LoVo (cell line): Measurements from ENCODE around the gene NCAM1.
"Not testable (repeated sequence)": the region's sequence is repeated elsewhere in the genome, so short reads cannot be mapped to it uniquely, and the experiment has no call there.

Experiments used
- DNase-seq: peaks from one replicate; pipeline ENCODE4 v3.0.0-alpha.2; 2016; ENCODE audit warnings: low spot score

Gene NCAM1

DNA sequence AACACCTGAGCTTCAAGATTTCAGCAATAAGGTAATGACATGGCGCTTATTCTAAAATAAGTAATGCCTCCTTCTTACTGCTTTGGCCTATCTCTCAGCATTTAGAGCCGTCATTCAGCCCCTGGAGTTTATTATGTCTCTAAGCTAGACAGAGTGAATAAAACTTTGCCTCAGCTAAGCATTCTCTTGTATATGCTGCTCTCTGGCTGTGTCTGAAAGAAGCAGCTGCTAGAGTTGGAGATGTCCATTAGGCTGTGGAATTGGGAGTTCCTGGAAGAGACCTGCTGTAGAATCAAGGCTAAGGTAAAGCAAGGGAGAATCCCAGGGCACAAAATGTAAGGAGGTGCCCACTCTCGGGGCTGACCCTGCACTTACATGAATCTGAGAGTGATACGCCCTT is 317.7 kb downstream of the NCAM1 start:
- DNase-seq = no peak

GRCh38 chr11:113279591-113279990 is 318.4 kb downstream of the NCAM1 start:
- DNase-seq = no peak

DNA sequence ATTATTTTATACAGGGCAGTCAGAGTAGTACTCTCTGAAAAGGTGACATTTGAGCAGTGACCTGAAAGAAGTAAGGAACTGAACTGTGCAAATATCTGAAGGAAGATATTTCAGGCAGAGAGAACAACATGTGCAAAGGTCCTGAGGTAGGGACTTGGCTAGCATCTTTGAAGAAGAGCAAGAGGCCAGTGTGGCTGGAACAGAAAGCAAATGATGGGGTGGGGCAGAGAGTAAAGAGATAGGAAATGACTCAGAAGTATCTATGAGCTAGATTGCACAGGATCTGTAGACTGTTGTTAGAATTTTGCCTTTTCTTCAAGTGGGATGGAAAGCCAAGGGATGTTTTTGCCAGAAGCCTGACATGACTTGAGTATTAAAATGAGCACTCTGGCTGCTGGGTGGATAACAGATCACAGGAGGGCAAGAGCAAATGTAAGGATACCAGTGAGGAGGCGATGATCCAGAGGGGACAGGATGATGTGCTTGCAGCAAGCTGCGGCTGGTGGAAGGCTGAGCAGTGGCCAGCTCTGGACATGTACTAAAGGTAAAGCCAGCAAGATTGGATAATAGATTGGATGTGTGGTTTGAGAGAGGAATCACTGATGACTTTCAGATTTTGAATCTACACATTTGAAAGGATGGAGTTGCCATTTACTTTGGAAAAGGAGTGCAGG is 320.0 kb downstream of the NCAM1 start:
- no peak for DNase-seq

DNA sequence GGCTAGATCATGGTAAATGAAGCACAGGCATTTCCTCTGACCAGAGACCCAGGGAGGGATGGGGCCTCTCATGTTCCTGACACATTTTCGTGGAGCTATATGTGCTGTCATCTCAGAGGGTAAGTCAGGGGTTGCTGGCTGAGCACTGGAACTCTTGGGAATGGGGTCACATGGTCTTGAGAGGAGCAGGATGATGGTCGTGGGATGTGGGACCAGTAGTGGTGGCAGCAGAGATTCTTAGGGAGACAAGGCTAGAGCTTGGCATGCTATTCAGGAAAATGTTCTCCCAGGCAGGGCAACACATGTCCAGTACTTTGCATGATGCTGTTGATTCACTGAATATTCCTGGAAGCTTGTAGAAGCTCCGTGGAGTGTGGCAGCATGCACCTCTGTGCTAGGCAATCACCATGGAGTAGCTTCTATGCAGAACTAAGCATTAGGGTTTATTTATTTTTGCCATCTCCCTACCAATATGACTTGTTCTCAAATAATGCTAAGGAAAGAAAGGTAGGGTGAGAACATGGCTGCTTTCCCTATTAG is 321.7 kb downstream of the NCAM1 start:
- no peak for DNase-seq

- DNase-seq = no peak
Measured at GRCh38 chr11:113283881-113284280, 322.7 kb downstream of the NCAM1 start.

GRCh38 chr11:113286009-113286408 is 324.8 kb downstream of the NCAM1 start:
- no peak for DNase-seq

- DNase-seq = no peak
Measured at GRCh38 chr11:113286509-113287497, 325.6 kb downstream of the NCAM1 start.

DNA sequence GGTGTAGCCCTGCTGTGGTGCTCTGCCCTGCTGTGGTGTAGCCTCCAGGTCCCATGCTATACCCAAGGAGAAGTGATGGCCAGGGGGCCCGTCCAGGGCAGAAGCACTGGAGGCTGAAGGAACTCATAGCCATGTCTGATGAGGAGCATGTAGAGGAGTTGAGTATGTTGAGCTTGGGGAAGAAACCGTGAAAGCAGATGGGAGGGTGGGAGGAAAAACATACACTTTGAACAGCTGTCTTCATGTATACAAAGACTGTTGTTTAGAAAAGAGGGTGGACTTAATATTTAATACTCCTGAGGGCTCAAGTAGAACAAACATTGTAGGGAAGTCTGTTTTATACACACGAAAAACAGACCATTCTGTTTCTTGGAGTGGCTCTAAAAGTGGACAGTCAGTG is 326.6 kb downstream of the NCAM1 start:
- no peak for DNase-seq

- no peak for DNase-seq
Measured at GRCh38 chr11:113288286-113288863, 327.2 kb downstream of the NCAM1 start.

DNA sequence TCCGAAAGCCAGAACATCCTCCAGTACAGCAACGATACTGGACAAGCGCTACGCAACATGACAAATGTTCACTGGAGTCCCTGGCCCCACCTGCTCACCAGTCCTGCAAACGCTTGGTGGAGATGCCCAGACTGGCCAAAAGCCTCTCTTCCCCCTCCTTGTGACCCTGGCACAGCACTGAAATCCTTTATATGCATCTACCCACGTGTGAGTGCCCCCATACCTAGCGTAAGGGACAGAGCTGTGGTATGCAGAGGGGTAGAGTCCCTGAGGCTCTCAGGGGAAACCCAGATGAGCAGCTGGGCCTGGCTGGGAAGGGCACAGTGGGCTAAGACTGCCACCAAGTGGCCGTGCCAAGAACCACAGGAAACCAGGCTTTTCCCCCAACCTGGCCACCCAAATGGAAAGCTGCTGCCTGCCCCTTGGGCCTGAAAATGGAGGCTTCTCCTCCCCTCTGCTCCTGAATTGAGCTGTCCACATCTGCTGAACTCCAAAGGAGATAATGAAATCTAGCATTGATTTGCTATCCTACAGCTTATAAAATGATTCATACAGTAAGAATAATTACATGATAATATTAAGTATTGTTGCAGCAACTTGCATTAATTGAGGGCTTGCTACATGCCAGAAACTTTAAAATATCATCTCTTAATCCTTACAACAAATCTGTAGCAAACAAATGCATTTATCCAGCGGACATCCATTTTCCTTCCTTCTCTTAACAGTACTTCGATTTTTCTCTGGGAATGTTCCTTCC is 328.4 kb downstream of the NCAM1 start:
- DNase-seq = peak; percentile 31

- DNase-seq = no peak
Measured at GRCh38 chr11:113293936-113294335, 332.7 kb downstream of the NCAM1 start.

- DNase-seq = no peak
Measured at GRCh38 chr11:113295993-113296392, 334.8 kb downstream of the NCAM1 start.

DNA sequence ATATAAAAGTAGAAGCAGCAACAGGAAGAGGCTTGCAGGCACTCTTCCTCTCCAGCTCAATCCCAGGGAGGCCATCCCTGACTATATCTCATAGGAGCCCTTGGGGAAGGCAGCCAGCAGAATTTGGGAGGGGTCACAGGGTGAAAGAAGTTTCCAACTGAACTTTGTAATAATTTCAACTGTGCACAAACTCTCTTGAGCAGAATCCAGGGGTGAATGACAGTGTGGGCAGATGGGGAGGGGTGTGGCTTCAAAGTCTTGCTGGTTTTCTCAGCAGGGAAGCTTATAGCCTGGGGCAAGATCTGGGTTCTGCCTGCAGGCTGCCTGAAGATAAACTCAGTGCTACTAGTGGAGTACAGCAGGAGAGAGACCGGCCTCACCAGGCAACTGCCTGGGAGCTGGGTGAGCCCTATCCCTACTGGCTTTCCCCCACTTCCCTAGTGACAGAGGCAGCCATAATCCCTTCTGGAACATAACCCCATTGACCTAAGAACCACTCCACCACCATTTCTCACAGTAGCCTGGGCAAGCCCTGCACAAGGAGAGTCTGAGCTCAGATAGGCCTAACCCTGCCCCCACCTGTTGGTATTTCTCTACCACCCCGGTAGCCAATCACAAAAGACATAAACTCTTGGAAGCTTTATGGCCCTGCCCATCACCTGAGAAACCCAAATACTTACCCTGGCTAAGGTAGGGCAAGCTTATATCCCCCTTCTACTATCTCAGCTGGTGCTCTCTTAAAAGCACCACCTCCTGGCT is 335.4 kb downstream of the NCAM1 start:
- DNase-seq = peak; percentile 2

DNA sequence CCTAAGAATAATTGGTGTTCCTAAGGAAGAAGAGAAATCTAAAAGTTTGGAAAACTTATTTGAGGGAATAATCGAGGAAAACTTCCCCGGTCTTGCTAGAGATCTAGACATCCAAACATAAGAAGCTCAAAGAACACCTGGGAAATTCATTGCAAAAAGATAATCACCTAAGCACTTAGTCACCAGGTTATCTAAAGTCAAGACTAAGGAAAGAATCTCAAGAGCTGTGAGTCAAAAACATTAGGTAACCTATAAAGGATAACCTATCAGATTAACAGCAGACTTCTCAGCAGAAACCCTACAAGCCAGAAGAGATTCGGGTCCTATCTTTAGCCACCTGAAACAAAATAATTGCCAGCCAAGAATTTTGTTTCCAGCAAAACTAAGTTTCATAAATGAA is 337.3 kb downstream of the NCAM1 start:
- DNase-seq = not testable (repeated sequence)

DNA sequence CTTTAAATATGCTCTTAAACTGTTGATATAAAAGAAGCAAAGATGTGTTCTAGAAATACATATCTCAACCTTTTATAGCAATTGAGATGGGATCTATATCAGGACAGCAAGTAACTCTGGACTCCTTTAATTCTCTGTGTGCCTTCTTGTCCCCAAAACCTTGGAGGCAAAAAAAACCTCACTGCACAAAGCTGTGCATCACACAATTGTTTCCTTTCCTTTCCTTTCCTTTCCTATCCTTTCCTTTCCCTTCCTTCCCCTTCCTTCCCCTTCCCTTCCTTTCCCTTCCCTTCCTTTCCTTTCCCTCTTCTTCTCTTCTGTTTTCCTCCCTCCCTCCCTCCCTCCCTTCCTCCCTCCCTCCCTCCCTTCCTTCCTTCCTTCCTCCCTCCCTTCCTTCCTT is 343.7 kb downstream of the NCAM1 start:
- no peak for DNase-seq

DNA sequence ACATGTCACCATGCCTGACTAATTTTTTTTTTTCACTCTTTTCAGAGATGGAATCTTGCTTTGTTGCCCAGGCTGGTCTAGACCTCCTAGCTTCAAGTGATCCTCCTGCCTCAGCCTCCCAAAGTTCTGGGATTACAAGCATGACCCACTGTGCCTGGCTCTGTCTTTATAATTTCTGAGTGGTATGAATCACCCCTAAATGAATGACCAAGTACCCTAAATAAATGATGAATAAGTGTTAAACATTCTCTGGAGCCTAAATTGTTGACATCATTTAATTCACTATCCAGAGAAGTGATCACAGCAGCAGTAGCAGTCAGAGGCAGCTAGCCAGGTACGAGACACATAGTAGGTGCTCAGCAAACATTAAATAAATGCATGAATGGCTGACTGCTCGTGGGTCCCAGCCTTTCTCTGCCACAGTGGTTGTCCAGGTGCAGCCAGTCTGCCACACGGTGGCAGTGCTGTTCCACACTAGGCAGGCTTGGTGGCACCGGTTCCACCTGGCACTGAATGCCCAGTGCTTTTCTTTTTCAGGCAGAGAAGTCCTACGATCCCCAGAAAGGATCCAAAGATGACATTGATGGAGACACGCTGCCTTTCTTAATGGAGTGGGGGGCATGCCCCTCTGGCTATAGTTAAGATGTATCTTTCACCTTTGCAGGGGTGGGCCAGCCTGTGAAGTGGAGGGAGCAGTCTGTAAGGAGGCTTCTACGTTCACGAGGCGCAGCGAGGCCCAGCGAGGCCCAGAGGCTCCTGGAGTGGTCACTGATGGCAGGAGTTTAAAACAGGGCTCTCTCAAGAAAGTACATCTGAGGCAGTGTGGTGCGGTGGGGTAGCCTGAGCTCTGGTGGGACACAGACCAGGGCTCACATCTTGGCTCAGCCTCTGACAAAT is 344.5 kb downstream of the NCAM1 start:
- DNase-seq = peak; percentile 67

DNA sequence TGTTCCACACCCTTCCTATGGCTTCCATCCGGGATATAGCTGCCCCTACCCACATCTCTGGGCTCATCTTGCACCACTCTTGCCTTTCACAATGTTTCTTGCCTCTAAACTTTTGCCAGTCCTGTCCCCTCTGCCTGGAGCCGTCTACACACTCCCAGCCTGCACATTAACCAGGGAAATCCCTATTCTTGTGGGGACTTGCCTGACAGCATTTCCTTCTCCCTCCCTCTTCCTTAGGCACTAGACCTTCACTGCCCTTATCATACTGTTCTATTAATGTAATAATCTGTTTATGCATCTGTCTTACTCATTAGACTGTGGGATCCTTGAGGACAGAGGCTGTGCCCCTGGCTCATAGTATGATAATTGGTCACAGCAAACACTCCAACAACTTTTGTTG is 347.4 kb downstream of the NCAM1 start:
- DNase-seq = no peak

DNA sequence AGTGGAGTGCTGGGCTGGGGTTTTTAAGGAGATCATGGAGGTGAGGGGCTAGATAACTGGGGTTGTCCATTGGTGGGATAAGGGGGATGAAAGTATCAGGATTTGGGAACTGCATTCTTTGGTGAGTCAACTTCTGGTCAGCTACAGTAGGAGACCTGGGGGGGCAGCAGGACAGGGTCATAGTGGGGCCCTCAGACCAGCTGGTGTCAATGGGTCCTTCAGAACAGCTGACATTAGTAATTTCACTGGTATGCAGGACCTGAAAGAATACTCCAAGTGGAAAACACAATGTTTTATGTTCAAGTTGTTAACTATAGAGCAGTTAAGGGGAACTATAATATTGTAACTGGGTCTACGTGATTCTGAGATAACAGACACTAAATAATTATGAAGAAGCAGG is 350.3 kb downstream of the NCAM1 start:
- DNase-seq = no peak

- DNase-seq = no peak
Measured at GRCh38 chr11:113313601-113314000, 352.4 kb downstream of the NCAM1 start.

GRCh38 chr11:113314065-113314388 is 352.8 kb downstream of the NCAM1 start:
- no peak for DNase-seq
